HepG2 (cell line): ENCODE measurements around the gene TLCD3B. TPM values are rescaled to one million over a fixed set of nuclear protein-coding genes. Genes with fewer than 3 reads are reported as not detected.
A peak's percentile ranks its signal among the peaks of the same experiment; 100 is the strongest.

Source experiments
- CENPX ChIP-seq: sonication (generic); formaldehyde crosslinking; IDR thresholded peaks from 2 replicates; pipeline ENCODE4 v1.9.0; 2021; ENCODE audit warnings: mild to moderate bottlenecking, missing genetic modification reagents, moderate library complexity
- MBNL3 ChIP-seq: fragments of 250-450 bp; sonication (Bioruptor Pico); conservative IDR thresholded peaks from 2 replicates; pipeline ENCODE4 v1.8.0; 2022; ENCODE audit warnings: mild to moderate bottlenecking, inconsistent platforms
- ONECUT2 ChIP-seq: sonication (generic); formaldehyde crosslinking; IDR thresholded peaks from 2 replicates; pipeline ENCODE4 v1.4.0; 2020; ENCODE audit warnings: missing genetic modification reagents
- SAFB2 ChIP-seq: sonication (generic); formaldehyde crosslinking; IDR thresholded peaks from 2 replicates; pipeline ENCODE4 v1.5.1; 2020; ENCODE audit warnings: missing genetic modification reagents, low read depth, mild to moderate bottlenecking, borderline replicate concordance
- SP140L ChIP-seq: sonication (generic); formaldehyde crosslinking; IDR thresholded peaks from 2 replicates; pipeline ENCODE4 v1.4.0; 2020; ENCODE audit warnings: missing genetic modification reagents, borderline replicate concordance
- YEATS2 ChIP-seq: sonication (generic); formaldehyde crosslinking; IDR thresholded peaks from 2 replicates; pipeline ENCODE4 v1.4.0; 2020; ENCODE audit warnings: missing genetic modification reagents, borderline replicate concordance
- ZFP1 ChIP-seq: IDR thresholded peaks from 2 replicates; pipeline ENCODE4 v1.6.1; 2016
- ZFYVE20 ChIP-seq: sonication (generic); formaldehyde crosslinking; IDR thresholded peaks from 2 replicates; pipeline ENCODE4 v1.8.0; 2023; ENCODE audit warnings: low read depth, mild to moderate bottlenecking, moderate library complexity, missing genetic modification reagents, borderline replicate concordance
- ZNF180 ChIP-seq: sonication (generic); formaldehyde crosslinking; IDR thresholded peaks from 2 replicates; pipeline ENCODE4 v1.4.0; 2020; ENCODE audit warnings: low read depth, missing genetic modification reagents, borderline replicate concordance
- ZNF282 ChIP-seq: fragments of 450-650 bp; IDR thresholded peaks from 2 replicates; pipeline ENCODE4 v1.6.1; 2018; ENCODE audit not compliant: partially characterized antibody
- ZNF335 ChIP-seq: sonication (generic); formaldehyde crosslinking; IDR thresholded peaks from 2 replicates; pipeline ENCODE4 v1.4.0; 2020; ENCODE audit warnings: missing genetic modification reagents
- ZNF558 ChIP-seq: sonication (generic); formaldehyde crosslinking; IDR thresholded peaks from 2 replicates; pipeline ENCODE4 v1.9.0; 2022; ENCODE audit warnings: mild to moderate bottlenecking, missing genetic modification reagents, borderline replicate concordance
- ZNF564 ChIP-seq: sonication (generic); formaldehyde crosslinking; IDR thresholded peaks from 2 replicates; pipeline ENCODE4 v1.8.1; 2023; ENCODE audit warnings: mild to moderate bottlenecking, missing genetic modification reagents
- ZNF589 ChIP-seq: sonication (generic); formaldehyde crosslinking; conservative IDR thresholded peaks from 2 replicates; pipeline ENCODE4 v1.8.0; 2022; ENCODE audit warnings: mild to moderate bottlenecking, moderate library complexity, missing genetic modification reagents
- ZSCAN9 ChIP-seq: IDR thresholded peaks from 2 replicates; pipeline ENCODE4 v1.6.1; 2016; ENCODE audit warnings: borderline replicate concordance
- polyA plus RNA-seq, 8 experiments: library from polyadenylated mRNA; depleted of rRNA in 3 of 8; stranded (reverse) in 7 of 8; unstranded in 1 of 8; fragments of >200 nt; fragmentation: Illumina TruSeq in 4 of 8; extraction: Trizol in 4 of 8; gene quantifications; 2 replicates each; pipeline versions ENCODE4 v1.2.1 to v1.2.3, GENCODE V29; 2011 to 2016; ENCODE audit warnings: low read depth in 4 of 8, missing spikeins in 1 of 8, mixed read lengths in 1 of 8; ENCODE audit not compliant: insufficient read depth in 1 of 8
- total RNA-seq, 5 experiments: library from RNA; depleted of rRNA; stranded (reverse); fragments of >200 nt; fragmentation: Illumina TruSeq; extraction: Trizol; gene quantifications; 2 replicates each; pipeline ENCODE4 v1.2.3, GENCODE V29; 2016; ENCODE audit warnings: low read depth in 1 of 5
- TF ChIP-seq, protein P1 (sequence below): sonication (generic); formaldehyde crosslinking; conservative IDR thresholded peaks from 2 replicates; pipeline ENCODE4 v1.8.1; 2023; ENCODE audit warnings: missing genetic modification reagents
- TF ChIP-seq, protein P2 (sequence below): sonication (generic); formaldehyde crosslinking; IDR thresholded peaks from 2 replicates; pipeline ENCODE4 v1.4.0; 2020; ENCODE audit warnings: missing genetic modification reagents
- TF ChIP-seq, protein P3 (sequence below): sonication (generic); formaldehyde crosslinking; IDR thresholded peaks from 2 replicates; pipeline ENCODE4 v1.5.0; 2020; ENCODE audit warnings: missing genetic modification reagents
- TF ChIP-seq, protein P4 (sequence below): sonication (generic); formaldehyde crosslinking; IDR thresholded peaks from 2 replicates; pipeline ENCODE4 v1.4.0; 2020; ENCODE audit warnings: missing genetic modification reagents
- TF ChIP-seq, protein P5 (sequence below): sonication (generic); formaldehyde crosslinking; IDR thresholded peaks from 2 replicates; pipeline ENCODE4 v1.5.0; 2020; ENCODE audit warnings: mild to moderate bottlenecking, missing genetic modification reagents, borderline replicate concordance
- TF ChIP-seq, protein P6 (sequence below): sonication (generic); formaldehyde crosslinking; IDR thresholded peaks from 2 replicates; pipeline ENCODE4 v1.5.0; 2020; ENCODE audit warnings: mild to moderate bottlenecking, missing genetic modification reagents

Gene TLCD3B
- total and polyA plus RNA-seq, 2 of the 13 experiments (the other 11 are each of a cell fraction or from before 2014, with no cell fraction given): not detected

DNA sequence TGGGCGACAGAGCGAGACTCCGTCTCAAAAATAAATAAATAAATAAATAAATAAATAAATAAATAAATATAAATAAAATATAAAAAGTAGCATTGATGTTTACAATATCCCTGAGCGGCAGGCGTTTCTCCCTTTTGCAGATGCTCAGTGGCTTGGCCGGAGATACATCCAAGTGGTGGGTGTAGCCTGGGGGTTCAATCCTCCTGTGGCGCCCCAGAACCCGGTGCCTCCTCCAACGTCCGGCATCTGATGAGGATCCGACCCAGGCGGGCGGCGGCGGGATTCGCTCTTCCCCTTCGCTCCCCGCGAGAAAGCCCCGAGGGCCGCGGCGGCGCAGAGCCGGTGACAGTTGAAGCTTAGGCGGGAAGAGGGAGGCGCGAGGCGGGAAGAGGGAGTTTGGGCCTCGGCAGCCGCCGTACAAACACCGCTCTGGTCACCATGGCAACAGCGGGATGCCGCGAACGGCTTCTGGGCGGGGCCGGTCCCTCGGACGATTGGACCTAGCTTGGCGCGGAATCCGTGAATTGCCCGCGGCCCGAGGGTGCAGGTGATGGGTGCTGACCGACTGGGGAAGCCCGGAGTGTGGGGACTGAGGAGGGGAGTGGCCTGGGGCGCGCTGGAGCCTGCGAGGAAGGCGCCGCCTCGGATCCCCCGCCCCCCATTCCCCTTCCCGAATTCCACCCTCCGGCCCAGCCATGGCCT lies 21.8 kb upstream of the TLCD3B start (continued):
- TF ChIP-seq, protein P1, sequence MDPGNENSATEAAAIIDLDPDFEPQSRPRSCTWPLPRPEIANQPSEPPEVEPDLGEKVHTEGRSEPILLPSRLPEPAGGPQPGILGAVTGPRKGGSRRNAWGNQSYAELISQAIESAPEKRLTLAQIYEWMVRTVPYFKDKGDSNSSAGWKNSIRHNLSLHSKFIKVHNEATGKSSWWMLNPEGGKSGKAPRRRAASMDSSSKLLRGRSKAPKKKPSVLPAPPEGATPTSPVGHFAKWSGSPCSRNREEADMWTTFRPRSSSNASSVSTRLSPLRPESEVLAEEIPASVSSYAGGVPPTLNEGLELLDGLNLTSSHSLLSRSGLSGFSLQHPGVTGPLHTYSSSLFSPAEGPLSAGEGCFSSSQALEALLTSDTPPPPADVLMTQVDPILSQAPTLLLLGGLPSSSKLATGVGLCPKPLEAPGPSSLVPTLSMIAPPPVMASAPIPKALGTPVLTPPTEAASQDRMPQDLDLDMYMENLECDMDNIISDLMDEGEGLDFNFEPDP (CRISPR knock-in tag): peak; percentile 94; the same call in 1 of the 2 replicates
- no peak for TF ChIP-seq MBNL3 (CRISPR knock-in tag)
- TF ChIP-seq, protein P2, sequence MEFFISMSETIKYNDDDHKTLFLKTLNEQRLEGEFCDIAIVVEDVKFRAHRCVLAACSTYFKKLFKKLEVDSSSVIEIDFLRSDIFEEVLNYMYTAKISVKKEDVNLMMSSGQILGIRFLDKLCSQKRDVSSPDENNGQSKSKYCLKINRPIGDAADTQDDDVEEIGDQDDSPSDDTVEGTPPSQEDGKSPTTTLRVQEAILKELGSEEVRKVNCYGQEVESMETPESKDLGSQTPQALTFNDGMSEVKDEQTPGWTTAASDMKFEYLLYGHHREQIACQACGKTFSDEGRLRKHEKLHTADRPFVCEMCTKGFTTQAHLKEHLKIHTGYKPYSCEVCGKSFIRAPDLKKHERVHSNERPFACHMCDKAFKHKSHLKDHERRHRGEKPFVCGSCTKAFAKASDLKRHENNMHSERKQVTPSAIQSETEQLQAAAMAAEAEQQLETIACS (CRISPR knock-in tag): peak; percentile 52; the same call in 1 of the 2 replicates
- TF ChIP-seq, protein P3, sequence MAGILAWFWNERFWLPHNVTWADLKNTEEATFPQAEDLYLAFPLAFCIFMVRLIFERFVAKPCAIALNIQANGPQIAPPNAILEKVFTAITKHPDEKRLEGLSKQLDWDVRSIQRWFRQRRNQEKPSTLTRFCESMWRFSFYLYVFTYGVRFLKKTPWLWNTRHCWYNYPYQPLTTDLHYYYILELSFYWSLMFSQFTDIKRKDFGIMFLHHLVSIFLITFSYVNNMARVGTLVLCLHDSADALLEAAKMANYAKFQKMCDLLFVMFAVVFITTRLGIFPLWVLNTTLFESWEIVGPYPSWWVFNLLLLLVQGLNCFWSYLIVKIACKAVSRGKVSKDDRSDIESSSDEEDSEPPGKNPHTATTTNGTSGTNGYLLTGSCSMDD (CRISPR knock-in tag): no peak
- TF ChIP-seq, protein P4, sequence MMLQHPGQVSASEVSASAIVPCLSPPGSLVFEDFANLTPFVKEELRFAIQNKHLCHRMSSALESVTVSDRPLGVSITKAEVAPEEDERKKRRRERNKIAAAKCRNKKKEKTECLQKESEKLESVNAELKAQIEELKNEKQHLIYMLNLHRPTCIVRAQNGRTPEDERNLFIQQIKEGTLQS (CRISPR knock-in tag): peak; percentile 78
- peak; percentile 61; the same call in 1 of the 2 replicates for TF ChIP-seq ZFYVE20 (CRISPR knock-in tag)
- TF ChIP-seq CENPX (CRISPR knock-in tag): no peak
- TF ChIP-seq, protein P5, sequence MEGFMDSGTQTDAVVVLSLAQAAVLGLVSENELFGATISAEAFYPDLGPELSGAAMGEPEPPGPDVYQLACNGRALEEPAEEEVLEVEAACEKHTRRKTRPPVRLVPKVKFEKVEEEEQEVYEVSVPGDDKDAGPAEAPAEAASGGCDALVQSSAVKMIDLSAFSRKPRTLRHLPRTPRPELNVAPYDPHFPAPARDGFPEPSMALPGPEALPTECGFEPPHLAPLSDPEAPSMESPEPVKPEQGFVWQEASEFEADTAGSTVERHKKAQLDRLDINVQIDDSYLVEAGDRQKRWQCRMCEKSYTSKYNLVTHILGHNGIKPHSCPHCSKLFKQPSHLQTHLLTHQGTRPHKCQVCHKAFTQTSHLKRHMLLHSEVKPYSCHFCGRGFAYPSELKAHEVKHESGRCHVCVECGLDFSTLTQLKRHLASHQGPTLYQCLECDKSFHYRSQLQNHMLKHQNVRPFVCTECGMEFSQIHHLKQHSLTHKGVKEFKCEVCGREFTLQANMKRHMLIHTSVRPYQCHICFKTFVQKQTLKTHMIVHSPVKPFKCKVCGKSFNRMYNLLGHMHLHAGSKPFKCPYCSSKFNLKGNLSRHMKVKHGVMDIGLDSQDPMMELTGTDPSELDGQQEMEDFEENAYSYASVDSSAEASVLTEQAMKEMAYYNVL (CRISPR knock-in tag): peak; percentile 78
- TF ChIP-seq ZNF282: no peak
- TF ChIP-seq, protein P6, sequence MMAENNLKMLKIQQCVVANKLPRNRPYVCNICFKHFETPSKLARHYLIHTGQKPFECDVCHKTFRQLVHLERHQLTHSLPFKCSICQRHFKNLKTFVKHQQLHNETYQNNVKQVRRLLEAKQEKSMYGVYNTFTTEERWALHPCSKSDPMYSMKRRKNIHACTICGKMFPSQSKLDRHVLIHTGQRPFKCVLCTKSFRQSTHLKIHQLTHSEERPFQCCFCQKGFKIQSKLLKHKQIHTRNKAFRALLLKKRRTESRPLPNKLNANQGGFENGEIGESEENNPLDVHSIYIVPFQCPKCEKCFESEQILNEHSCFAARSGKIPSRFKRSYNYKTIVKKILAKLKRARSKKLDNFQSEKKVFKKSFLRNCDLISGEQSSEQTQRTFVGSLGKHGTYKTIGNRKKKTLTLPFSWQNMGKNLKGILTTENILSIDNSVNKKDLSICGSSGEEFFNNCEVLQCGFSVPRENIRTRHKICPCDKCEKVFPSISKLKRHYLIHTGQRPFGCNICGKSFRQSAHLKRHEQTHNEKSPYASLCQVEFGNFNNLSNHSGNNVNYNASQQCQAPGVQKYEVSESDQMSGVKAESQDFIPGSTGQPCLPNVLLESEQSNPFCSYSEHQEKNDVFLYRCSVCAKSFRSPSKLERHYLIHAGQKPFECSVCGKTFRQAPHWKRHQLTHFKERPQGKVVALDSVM (CRISPR knock-in tag): peak; percentile 62; the same call in 1 of the 2 replicates
- TF ChIP-seq ZSCAN9 (CRISPR knock-in tag): peak; percentile 96
- TF ChIP-seq ZNF589 (CRISPR knock-in tag): peak; percentile 97
- TF ChIP-seq ZNF564 (CRISPR knock-in tag): peak; percentile 97
- TF ChIP-seq ONECUT2 (CRISPR knock-in tag): peak; percentile 80
- TF ChIP-seq ZNF180: peak; percentile 74; the same call in 1 of the 2 replicates
- peak; percentile 85 for TF ChIP-seq ZFP1 (CRISPR knock-in tag)
- TF ChIP-seq ZNF335 (CRISPR knock-in tag): peak; percentile 81; the same call in 1 of the 2 replicates
- 0 out of 2 replicates have a peak, but pooled peaks have one; percentile 40 for TF ChIP-seq SAFB2 (CRISPR knock-in tag)
- peak; percentile 71; the same call in 1 of the 2 replicates for TF ChIP-seq SP140L
- peak; percentile 94; the same call in 1 of the 2 replicates for TF ChIP-seq ZNF558 (CRISPR knock-in tag)
- peak; percentile 99 for TF ChIP-seq YEATS2 (CRISPR knock-in tag)
